Measurements from ENCODE around the gene MTMR11.
A peak's percentile ranks its signal among the peaks of the same experiment; 100 is the strongest.

Gene MTMR11

DNA sequence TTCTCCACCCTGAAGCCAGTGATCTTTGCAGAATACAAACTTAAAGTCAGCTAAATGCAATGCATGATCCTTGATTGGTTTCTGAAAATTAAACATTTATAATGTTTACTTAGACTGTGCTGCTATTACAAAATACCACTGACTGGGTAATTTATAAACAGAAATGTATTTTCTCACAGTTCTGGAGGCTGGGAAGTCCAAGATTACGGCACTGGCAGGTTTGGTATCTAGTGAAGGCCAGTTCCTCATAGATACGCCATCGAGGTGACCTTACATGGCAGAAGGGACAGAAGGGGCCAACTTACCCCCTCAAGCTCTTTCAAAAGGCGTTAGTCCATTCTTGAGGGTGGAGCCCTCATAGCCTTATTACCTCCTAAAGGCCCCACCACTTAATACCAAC, 40.1 kb downstream of the MTMR11 start:
- no peak for TF ChIP-seq ZNF274 (IDR thresholded peaks at IDR 0.05; ENCODE audit: low read depth, low read length)
- no peak overlapping the region for H3K4me3 ChIP-seq (ENCODE audit: low read length)

DNA sequence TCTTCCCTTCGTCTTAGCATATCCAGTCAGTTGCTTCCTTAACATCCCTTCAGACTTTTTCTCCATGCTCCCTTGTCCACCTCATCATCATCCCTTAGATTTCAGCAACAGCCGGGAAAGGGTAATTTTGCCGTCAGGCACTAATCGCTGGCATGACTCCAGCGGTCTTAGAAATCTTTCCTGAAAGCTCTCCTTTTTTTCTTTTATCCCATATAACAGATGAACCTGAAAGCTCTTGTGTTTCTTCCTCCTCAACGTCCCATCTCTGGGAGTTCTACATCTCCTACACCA, 47.7 kb downstream of the MTMR11 start:
- no peak for TF ChIP-seq ZNF274 (IDR thresholded peaks at IDR 0.05; ENCODE audit: low read depth, low read length)
- H3K4me3 ChIP-seq (ENCODE audit: low read length), result peak overlapping the region; percentile 95

DNA sequence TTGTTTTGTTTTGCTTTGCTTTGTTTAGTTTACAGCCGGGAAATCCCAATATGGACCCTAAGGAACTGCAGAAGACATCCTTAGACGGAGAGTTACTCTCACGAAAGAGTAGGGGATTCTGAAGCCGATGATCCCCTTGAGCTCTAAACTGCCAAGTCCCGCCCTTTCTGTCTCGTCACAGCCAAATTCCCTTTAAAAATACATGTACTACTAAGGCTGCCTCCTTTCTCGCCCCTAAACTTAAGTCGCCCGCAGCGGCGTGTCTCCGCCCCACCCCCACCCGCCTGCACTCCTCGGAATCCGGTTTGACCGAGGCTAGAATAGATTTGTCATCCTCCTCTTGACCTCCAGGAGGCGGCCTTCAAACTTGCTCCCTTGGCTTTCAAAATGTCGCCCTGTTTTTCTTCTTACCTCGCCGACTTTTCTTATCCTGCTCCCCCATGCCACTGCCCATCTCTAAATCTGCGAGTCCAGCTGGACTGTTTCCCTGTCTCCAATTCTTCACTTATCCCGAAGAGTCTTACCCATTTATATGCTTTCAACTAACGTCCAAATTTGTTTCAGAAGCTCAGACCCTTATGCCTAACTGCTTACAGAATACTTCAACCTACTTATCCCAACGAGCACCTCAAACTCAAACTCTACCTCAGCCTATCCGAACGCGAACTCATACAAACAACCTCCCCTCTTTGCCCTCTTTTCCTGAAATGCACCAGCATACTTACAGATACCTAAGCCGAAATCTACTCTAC, 48.3 kb downstream of the MTMR11 start:
- no peak for TF ChIP-seq ZNF274 (IDR thresholded peaks at IDR 0.05; ENCODE audit: low read depth, low read length)
- peak overlapping the region; percentile 95 for H3K4me3 ChIP-seq (ENCODE audit: low read length)

DNA sequence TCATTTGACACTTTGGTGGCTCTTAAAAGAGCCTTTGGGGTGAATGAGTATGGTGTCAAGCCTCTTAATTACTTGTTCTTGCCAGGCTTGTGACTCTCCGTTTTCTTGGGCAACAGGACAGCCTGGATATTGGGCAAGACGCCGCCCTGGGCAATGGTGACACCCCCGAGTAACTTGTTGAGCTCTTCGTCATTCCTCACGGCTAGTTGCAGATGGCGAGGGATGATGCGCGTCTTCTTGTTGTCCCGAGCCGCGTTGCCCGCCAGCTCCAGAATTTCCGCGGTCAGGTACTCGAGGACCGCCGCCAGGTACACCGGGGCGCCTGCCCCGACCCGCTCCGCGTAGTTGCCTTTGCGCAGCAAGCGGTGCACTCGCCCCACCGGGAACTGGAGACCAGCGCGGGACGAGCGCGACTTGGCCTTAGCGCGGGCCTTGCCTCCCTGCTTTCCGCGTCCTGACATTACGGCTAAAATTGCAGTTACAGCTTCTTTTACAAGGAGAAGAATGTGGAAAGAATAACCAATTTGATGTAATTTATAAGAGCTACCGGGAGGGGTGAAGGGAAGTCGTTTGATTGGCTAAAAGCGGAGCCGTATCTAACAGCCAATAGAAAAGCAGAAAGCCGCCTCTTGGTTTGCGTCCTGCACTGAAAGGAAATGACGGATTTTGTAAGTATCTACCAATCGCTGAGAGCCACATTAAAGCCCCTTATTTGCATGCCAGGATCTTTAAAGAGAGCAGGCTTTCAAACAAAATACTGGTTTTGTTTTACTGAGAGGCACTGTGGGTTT, 49.0 kb downstream of the MTMR11 start:
- no peak for TF ChIP-seq ZNF274 (IDR thresholded peaks at IDR 0.05; ENCODE audit: low read depth, low read length)

DNA sequence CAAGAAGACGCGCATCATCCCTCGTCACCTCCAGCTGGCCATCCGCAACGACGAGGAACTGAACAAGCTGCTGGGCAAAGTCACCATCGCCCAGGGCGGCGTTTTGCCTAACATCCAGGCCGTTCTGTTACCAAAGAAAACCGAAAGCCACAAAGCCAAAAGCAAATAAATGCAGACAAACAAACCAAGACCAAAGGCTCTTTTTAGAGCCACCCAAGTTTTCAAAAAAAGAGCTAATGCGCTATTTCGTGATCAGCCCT, 49.6 kb downstream of the MTMR11 start:
- H3K4me3 ChIP-seq (ENCODE audit: low read length), result peak overlapping the region; percentile 78

More for the DNA sequence above, 49.0 kb downstream of the MTMR11 start:
- peak overlapping the region; percentile 95 for H3K4me3 ChIP-seq (ENCODE audit: low read length)

DNA sequence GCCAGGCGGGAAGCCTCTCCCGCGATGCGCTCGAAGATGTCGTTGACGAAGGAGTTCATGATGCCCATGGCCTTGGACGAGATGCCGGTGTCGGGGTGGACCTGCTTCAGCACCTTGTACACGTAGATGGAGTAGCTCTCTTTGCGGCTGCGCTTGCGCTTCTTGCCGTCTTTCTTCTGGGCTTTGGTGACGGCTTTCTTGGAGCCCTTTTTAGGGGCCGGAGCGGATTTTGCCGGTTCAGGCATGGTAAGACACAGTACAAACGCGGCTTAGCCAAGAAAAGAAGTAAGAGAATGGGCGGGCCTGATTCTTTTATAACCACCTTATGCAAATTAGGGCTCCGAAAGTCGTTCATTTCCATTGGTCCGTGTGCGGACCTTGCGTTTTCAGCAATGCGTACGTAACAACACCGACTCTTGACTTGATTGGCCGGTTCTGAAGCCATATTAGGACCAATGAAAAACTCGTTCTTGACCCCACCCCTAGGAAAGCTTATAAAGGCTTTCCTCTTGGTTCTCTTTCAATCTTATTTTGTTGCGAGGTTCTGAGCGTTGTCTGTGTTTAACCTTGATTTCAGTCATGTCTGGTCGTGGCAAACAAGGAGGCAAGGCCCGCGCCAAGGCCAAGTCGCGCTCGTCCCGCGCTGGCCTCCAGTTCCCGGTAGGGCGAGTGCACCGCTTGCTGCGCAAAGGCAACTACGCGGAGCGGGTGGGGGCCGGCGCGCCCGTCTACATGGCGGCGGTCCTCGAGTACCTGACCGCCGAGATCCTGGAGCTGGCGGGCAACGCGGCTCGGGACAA, 50.1 kb downstream of the MTMR11 start:
- H3K4me3 ChIP-seq (ENCODE audit: low read length), result peak overlapping the region; percentile 98; the same call in 1 of the 2 replicates
- no peak for TF ChIP-seq ZNF274 (IDR thresholded peaks at IDR 0.05; ENCODE audit: low read depth, low read length)

DNA sequence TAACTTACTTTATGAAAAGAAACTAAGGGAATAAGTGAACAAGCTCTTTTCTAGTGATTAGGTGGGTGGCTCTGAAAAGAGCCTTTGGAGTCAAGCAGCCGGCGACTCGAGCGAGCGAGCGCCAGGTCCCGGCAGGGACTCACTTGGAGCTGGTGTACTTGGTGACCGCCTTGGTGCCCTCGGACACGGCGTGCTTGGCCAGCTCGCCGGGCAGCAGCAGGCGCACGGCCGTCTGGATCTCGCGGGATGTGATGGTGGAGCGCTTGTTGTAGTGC, 50.6 kb downstream of the MTMR11 start:
- H3K4me3 ChIP-seq (ENCODE audit: low read length), result peak overlapping the region; percentile 98

DNA sequence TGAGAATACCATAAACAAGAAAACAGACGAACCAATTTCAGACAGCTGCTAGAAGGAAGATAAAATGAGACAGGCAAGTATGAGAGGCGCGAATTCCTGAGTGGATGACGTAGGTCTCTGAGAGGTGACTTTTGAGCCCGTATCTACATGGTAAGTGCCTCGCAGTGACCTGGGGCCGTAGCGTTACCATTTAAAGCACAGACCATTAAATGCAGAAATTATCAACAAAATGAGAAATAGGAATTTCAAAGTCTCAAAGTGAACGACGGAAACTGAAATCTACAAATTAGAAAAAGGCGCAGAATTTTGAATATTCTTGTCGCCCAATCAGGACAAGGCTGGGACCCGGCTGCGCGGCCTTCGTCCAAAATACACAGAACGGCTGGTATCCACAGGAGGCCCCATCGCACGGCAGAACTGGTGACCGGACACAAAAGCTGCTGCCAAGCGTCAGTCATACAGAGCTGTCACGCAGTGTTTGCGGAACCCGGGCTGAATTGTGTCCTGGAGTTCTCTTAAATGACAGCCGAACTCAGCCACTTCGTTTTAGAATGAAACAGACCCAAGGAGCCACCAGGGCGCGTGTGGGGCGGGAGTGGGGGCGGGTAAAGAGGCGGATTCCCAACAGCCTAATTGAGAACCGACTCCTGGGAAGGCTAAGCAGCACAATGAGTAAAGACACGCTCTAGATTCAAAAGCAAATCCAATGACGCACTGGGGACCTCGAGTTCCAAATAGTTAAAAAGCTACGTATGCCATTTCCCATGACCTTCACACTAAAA, 51.1 kb downstream of the MTMR11 start:
- H3K4me3 ChIP-seq (ENCODE audit: low read length), result peak overlapping the region; percentile 98
- TF ChIP-seq ZNF274 (IDR thresholded peaks at IDR 0.05; ENCODE audit: low read depth, low read length), result no peak

DNA sequence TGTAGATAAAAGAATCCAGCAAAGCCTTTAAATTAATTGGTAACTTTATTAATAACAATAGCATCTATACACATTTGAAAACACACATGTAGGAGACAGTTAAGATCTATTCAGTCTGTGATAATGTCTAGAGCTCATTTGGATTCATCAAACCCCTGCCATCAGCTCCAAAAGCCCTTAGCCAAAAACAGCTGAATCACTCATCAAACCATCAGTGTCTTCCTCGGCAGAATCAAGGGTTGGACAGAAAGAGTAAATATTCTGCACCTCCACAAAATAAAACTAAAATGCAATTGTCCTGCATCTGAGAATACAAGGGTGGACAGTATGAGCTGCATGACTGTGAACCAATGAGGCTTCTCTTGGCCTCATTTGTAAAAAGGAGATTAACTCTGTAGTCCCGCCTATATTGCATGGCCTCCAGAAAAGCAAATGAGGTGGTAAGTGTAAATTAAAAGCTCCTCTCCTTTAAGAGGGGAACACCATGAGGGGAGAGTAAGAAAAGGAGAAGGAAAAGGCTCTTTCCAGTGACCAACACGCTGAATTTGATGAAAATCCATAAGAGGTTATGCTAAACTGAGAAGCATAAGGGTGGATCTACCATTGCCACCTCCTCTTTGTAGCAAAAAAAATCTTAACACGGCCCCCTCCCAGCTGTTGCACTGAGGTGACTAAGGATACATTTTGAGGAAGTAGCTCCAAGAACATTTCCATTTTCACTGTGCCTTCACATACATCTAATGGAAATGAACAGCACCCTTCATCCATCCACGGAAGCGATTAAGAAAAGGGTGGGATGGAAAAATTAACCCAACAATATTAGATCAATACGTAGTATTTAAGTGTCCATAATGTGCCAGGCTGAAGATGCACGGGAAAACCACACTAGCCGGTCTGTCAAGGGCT, 52.0 kb downstream of the MTMR11 start:
- no peak for TF ChIP-seq ZNF274 (IDR thresholded peaks at IDR 0.05; ENCODE audit: low read depth, low read length)
- peak overlapping the region; percentile 98 for H3K4me3 ChIP-seq (ENCODE audit: low read length)

DNA sequence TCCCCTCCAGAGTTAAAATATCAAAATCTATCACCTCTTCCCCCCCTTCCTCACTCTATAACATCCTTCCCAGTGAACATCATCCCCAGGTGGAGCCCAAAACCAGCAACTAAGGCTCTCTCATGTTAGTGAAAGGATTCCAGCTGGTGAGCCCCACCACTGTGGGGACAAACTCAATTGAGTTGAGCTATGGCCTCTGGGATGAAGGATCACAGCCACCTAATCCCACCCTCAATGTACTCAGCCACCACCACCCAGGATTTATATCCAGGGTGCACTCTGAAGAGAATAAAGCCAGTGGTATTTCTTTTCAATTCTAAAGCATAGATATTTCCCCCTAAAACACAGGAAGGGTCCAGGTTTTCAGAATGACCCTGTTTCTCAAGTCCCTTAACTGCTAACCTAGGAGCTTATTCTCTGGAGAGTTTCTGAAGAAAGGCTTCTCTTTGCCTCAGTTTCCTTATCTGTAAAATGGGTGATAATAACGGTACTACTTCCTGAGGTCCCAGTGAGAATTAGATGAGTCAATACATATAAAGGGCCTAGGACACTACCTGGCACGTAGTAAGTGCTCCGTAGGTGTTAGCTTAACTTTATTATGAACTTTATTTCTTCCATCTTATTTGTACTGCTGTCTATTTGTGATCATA, 53.0 kb downstream of the MTMR11 start:
- TF ChIP-seq ZNF274 (IDR thresholded peaks at IDR 0.05; ENCODE audit: low read depth, low read length), result no peak
- no peak overlapping the region for H3K4me3 ChIP-seq (ENCODE audit: low read length)

DNA sequence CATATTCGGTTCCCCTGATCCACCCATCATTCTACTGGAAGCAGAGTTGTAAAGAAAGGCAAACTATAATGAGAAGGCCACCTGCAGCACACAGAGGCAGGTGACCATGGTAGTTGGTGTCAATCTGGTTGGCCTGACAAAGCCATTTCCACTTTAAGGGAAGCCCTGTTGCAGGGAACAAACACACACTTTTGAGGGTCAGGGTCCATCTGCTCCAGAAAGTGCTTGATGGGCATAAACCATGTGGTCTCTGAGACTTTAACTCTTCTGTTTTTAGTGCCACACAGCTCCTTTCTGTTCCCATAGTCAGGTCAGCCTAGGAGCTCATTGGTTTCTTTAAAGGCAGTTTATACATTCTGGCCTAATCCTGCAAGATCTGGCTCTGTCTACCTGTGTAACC, 54.8 kb downstream of the MTMR11 start:
- no peak overlapping the region for H3K4me3 ChIP-seq (ENCODE audit: low read length)
- TF ChIP-seq ZNF274 (IDR thresholded peaks at IDR 0.05; ENCODE audit: low read depth, low read length), result no peak

DNA sequence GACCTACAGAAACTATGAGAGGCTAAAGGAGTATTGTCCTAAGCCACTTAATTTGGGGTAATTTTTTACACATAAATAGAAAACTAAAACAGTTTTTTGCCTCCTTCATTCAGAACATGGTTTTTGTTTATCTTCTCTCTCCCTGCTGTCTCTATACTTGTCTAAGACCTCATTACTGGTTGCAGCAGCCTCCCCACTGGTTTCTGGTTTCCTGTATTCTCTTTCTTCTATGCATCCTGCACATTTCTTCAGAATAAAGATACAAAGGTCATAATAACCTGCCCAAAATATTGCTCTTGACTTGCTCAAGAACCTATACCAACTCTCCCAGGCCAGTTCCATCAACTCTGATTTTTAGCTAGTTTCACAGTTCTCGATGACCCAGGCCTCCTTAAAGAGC, 57.1 kb downstream of the MTMR11 start:
- H3K4me3 ChIP-seq (ENCODE audit: low read length), result no peak overlapping the region
- TF ChIP-seq ZNF274 (IDR thresholded peaks at IDR 0.05; ENCODE audit: low read depth, low read length), result no peak

Data from GM08714 (cell line).